Endometrial microvascular endothelial cells (primary cell): Measurements from ENCODE around the gene SUMF1. TPM values are rescaled to one million over a fixed set of nuclear protein-coding genes. Genes with fewer than 3 reads are reported as not detected.

Experiments
- in situ Hi-C: cut with HindIII; loops from 2 replicates; pipeline ENCODE4 v1.10.0; 2017; ENCODE audit warnings: low sequenced_read_pairs, low pct_unique_long_range_greater_than_20kb; ENCODE audit errors: inconsistent ontology term
- total RNA-seq: library from RNA; depleted of rRNA; stranded (reverse); fragments of >200 nt; gene quantifications from one replicate; pipeline ENCODE4 v1.2.3, GENCODE V29; 2015; ENCODE audit errors: inconsistent ontology term

Gene SUMF1
- total RNA-seq, 1 donor from 2014 or later: 56.0 TPM

DNA sequence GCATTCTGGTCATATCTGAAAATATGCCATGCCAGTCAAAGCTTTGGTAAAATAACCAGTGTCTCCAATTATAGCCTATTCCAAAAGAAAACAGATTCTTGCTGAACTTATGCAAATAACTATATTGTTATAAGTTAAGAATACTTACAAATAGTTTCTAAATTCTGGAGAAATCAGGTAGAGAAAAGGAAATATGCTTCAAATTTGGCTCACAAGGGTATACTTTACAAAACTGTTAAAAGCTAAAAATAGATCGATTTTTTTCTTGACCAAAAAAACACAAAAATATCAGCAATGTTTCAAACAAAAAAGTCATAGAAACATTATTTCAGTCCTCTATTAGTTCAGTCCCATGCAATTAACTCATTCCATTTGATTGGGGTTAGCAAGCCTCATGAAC is 140.2 kb downstream of the SUMF1 start:
- in situ Hi-C loops: no loop called here

DNA sequence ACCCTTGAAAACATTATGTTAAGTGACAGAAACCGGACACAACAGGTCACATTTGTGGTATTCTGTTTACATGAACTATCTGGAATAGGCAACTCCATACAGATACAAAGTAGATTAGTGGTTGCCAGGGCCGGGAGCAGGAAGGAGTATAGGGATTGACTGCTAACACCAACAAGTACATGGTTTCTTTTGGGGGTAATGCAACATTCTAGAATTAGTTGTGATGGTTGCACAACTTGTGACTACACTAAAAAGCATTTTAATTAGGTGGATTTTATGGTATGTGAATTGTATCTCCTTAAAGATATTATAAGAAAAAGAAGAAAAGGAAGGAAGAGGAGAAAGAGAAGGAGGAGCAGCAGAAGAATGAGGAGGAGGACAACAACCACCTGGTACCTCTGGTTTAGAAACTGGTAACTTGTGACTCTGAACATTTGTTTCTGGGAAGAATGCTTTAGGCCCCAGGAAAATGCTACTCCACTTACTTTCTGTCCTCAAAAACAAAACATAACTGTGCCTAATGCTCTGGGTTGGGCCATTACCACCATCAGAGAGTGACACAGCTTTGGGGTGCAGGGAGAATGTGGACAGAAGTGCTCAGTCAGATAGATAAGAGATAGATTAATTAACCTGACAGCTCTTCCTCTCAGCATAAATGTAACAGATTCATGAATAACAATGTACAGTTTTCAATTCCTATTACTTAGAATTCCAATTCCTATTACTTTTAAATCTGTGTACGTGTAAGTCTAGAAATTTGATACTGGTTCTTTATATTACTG is 143.6 kb downstream of the SUMF1 start:
- in situ Hi-C loops: no loop called here

DNA sequence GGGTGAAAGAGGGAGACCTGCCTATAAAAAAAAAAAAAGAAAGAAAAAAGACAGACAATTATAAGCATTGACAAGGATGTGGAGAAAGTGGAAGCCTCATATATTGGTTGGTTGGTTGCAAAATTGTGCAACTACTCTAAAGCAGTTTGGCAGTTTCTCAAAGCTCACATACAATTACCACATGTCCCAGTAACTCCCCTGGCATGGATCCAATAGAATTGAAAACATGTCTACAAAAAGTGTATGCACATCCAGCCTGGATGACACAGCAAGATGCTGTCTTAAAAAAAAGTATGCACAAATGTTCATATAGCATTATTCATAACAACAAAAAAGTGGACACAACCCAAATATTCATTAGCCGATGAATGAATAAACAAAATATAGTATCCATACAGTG is 144.4 kb downstream of the SUMF1 start:
- in situ Hi-C loops: no loop called here

- in situ Hi-C loops: no loop called here
Measured at GRCh38 chr3:4321732-4322131, 145.3 kb downstream of the SUMF1 start.

DNA sequence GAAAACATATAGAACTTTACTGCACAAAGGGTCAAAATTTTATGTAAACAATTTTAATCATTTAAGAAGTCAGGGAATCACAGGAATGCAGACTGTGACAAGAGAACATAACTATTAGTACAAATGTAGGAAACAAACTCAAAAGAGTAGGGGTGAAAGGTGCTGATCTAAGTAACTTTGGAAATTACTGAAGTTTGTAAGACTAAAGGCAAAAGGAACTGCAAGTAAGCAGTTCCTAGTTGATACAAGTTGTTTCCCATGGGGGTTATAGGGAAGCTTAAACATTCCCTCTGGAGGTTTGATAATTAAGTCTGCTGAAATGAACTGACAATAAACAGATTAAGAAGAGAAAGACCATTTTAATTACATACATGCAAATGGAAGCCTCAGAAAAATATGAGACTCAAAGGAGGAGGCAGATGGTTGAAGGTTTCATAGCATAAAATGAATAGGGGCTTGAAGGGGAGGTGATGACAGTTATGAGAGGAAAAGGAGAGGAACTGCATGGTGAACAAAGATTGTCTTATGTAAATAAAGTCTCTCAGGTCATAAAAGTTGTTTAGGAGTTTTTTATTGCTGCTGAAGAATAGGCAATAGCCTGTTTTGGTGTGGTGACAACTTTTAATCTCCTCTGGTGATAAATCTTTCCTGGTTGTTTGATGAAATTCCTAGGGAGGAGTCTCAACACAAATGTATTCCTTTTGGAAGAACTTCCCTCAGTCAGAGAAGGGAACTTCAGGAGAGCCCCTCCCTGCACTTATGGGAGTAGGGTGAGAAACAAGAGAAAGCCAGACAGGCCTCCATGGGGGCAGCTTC is 146.8 kb downstream of the SUMF1 start:
- in situ Hi-C loops: no loop called here

GRCh38 chr3:4314688-4315087 is 152.4 kb downstream of the SUMF1 start:
- in situ Hi-C loops: no loop called here

DNA sequence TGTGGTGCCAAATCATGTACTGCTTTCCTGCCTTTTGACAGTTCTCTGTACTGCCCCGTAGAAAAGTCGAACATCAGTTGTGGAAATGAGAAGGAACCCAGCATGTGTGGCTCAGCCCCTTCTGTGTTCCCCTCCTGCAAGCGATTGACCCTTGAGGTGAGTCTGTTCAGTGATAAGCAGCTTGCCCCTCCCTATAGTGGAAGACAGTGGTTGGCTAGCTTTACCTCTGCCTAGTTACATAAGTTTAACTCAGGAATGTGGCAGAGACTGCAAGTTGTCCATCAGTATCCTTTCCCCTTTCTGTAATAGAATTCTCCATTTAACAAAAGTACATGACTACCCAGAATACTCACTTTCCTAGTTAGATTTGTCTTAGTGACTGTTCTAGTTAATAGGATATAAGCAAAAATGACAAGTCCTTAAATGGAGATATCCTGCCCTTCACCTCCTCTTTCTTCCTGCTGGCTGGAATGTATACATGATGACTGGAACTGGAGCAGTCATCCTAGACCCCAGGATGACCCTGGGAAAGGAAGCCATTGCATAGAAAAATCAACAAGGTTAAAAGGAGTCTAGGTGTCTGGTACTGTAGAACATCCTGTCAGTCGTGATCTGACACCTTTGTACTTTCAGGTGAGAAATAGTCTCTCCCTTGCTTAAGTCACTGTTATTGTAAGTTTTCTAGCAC is 153.3 kb downstream of the SUMF1 start:
- in situ Hi-C loops: no loop called here

GRCh38 chr3:4311496-4311895 is 155.6 kb downstream of the SUMF1 start:
- in situ Hi-C loops: no loop called here

Other genes with a start within 250 kb of the SUMF1 start
- 25.7 TPM for gene SETMAR, start 163.9 kb downstream of the SUMF1 start, total RNA-seq
- gene ITPR1, start 26.1 kb upstream of the SUMF1 start, total RNA-seq: 17.1 TPM